Neural cell (in vitro differentiated cells): ENCODE measurements around the gene HADHB. TPM values are rescaled to one million over a fixed set of nuclear protein-coding genes. Genes with fewer than 3 reads are reported as not detected.
"Not testable (repeated sequence)": the region's sequence is repeated elsewhere in the genome, so short reads cannot be mapped to it uniquely, and the experiment has no call there.

Experiments
- H2AFZ ChIP-seq: fragments of 200-600, 300-800 bp; sonication (generic), shearing (Covaris generic); 2 replicates; pipeline ENCODE4 v1.6.0; 2014; ENCODE audit warnings: low read depth, mild to moderate bottlenecking, antibody characterized with exemption, low read length, moderate library complexity
- H3F3A ChIP-seq: fragments of 200-600 bp; shearing (Covaris generic); 2 replicates; pipeline ENCODE4 v1.6.1; 2016; ENCODE audit warnings: mild to moderate bottlenecking, moderate library complexity, mixed read lengths, antibody characterized with exemption, low read length; ENCODE audit not compliant: insufficient read depth, poor library complexity, severe bottlenecking
- H3K27ac ChIP-seq: fragments of 200-600, 300-800 bp; sonication (generic), shearing (Covaris generic); 2 replicates; pipeline ENCODE4 v1.5.1; 2014; ENCODE audit warnings: mild to moderate bottlenecking, low read length, moderate library complexity
- H3K27me3 ChIP-seq: fragments of 300-800, 200-600 bp; sonication (generic), shearing (Covaris generic); 2 replicates; pipeline ENCODE4 v1.6.0; 2014; ENCODE audit warnings: mild to moderate bottlenecking, low read depth, low read length, moderate library complexity; ENCODE audit not compliant: insufficient read depth
- H3K36me3 ChIP-seq: fragments of 300-800, 200-600 bp; sonication (generic), shearing (Covaris generic); 2 replicates; pipeline ENCODE4 v1.5.1; 2014; ENCODE audit warnings: mild to moderate bottlenecking, antibody characterized with exemption, low read length, moderate library complexity; ENCODE audit not compliant: insufficient read depth
- H3K4me2 ChIP-seq: fragments of 300-800, 200-600 bp; sonication (generic), shearing (Covaris generic); 2 replicates; pipeline ENCODE4 v1.6.0; 2014; ENCODE audit warnings: mild to moderate bottlenecking, low read length
- H3K4me3 ChIP-seq: fragments of 300-800, 200-600 bp; sonication (generic), shearing (Covaris generic); 2 replicates; pipeline ENCODE4 v1.5.1; 2014; ENCODE audit warnings: mild to moderate bottlenecking, low read length, moderate library complexity
- H3K79me2 ChIP-seq: fragments of 200-600 bp; shearing (Covaris generic); replicated peaks from 2 replicates; pipeline ENCODE4 v1.6.0; 2014; ENCODE audit warnings: mild to moderate bottlenecking, low read length, moderate library complexity; ENCODE audit not compliant: insufficient read depth
- H3K9ac ChIP-seq: fragments of 300-800, 200-600 bp; sonication (generic), shearing (Covaris generic); 2 replicates; pipeline ENCODE4 v1.6.1; 2016; ENCODE audit warnings: mild to moderate bottlenecking, low read length, mixed read lengths
- H3K9me2 ChIP-seq: fragments of 200-600 bp; shearing (Covaris generic); 2 replicates; pipeline ENCODE4 v1.6.1; 2016; ENCODE audit warnings: mild to moderate bottlenecking, low read length, mixed read lengths; ENCODE audit not compliant: insufficient read depth
- H3K9me3 ChIP-seq: fragments of 200-600, 300-800 bp; sonication (generic), shearing (Covaris generic); 2 replicates; pipeline ENCODE4 v1.6.1; 2016; ENCODE audit warnings: mild to moderate bottlenecking, mixed run types, low read length, moderate library complexity, mixed read lengths
- H4K20me1 ChIP-seq: fragments of 200-600 bp; shearing (Covaris generic); 2 replicates; pipeline ENCODE4 v1.6.1; 2016; ENCODE audit warnings: mild to moderate bottlenecking, mixed run types; ENCODE audit not compliant: insufficient read depth
- EP300 ChIP-seq: fragments of 450-650 bp; conservative IDR thresholded peaks from 2 replicates; pipeline ENCODE4 v1.6.1; 2014; ENCODE audit warnings: antibody characterized with exemption, mild to moderate bottlenecking, moderate library complexity; ENCODE audit not compliant: poor library complexity, severe bottlenecking
- EZH2 ChIP-seq: fragments of 200-600, 300-800 bp; shearing (Covaris generic), sonication (generic); IDR thresholded peaks from 2 replicates; pipeline ENCODE4 v1.6.1; 2014; ENCODE audit warnings: antibody characterized with exemption, low read length, borderline replicate concordance, mild to moderate bottlenecking; ENCODE audit not compliant: insufficient read depth, poor library complexity, severe bottlenecking
- POLR2AphosphoS5 ChIP-seq: IDR thresholded peaks from 2 replicates; pipeline ENCODE4 v1.6.1; 2012
- RAD21 ChIP-seq: fragments of 450-650 bp; conservative IDR thresholded peaks from 2 replicates; pipeline ENCODE4 v1.6.1; 2014; ENCODE audit warnings: antibody characterized with exemption, mild to moderate bottlenecking, moderate library complexity
- SMC3 ChIP-seq: fragments of 450-650 bp; conservative IDR thresholded peaks from 2 replicates; pipeline ENCODE4 v1.6.1; 2014; ENCODE audit warnings: antibody characterized with exemption, mild to moderate bottlenecking, moderate library complexity; ENCODE audit not compliant: poor library complexity
- TAF1 ChIP-seq: IDR thresholded peaks from 2 replicates; pipeline ENCODE4 v1.6.1; 2012; ENCODE audit warnings: low read depth
- polyA plus RNA-seq: library from polyadenylated mRNA; depleted of rRNA; stranded (reverse); fragments of >200 nt; gene quantifications from 2 replicates; pipeline ENCODE4 v1.2.3, GENCODE V29; 2014
- TF ChIP-seq, protein P1 (sequence below): fragments of 450-650 bp; IDR thresholded peaks from 2 replicates; pipeline ENCODE4 v1.5.1; 2014; ENCODE audit warnings: antibody characterized with exemption, mild to moderate bottlenecking, moderate library complexity; ENCODE audit not compliant: poor library complexity, severe bottlenecking
- TF ChIP-seq, protein P2 (sequence below): IDR thresholded peaks from 2 replicates; pipeline ENCODE4 v1.6.1; 2012; ENCODE audit warnings: borderline replicate concordance

Gene HADHB
- polyA plus RNA-seq, 1 donor from 2014 or later, result 30.5 TPM

DNA sequence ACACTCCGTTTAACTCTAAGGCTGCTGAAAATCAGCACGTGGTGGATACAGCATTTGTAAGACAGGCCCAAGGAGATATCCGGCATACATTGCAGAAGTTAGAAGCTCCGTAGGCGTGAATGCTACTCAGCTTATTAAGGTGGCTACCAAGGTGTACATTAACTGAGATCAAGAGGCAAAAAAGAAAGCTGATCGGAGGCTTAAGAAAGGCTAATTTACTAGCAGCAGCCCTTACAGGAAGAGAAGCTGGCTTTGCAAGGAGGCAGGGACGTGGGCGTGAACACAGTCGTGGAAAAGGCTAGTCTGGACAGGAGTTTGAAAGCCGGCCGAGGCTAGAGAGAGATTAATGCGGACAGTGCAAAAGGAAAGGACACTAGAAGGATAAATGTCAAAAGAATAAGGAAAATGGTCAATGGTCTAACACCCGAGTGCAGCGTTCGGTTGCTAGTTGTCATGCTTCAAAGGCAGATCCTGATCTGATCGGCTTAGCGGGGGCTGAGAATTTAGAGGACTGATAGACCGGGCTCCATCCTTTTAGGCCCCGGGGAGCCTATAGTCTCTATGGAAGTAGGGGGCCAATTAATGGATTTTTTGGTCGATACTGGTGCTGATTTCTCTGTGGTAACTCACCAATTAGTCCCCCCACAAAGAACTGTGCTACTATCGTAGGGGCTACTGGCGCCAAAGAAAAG, 55.6 kb downstream of the HADHB start:
- no peaks in the 10 kb centered on the region for H3K27me3 ChIP-seq
- no peaks in the 10 kb centered on the region for H3K9me2 ChIP-seq
- H3K9ac ChIP-seq, result no peak overlapping the region
- no peaks in the 10 kb centered on the region for H4K20me1 ChIP-seq
- H3K9me3 ChIP-seq, result no peaks in the 10 kb centered on the region
- H3F3A ChIP-seq, result no peaks in the 10 kb centered on the region
- H3K27ac ChIP-seq, result no peak overlapping the region
- TF ChIP-seq EP300, result no peak
- TF ChIP-seq, protein P1, sequence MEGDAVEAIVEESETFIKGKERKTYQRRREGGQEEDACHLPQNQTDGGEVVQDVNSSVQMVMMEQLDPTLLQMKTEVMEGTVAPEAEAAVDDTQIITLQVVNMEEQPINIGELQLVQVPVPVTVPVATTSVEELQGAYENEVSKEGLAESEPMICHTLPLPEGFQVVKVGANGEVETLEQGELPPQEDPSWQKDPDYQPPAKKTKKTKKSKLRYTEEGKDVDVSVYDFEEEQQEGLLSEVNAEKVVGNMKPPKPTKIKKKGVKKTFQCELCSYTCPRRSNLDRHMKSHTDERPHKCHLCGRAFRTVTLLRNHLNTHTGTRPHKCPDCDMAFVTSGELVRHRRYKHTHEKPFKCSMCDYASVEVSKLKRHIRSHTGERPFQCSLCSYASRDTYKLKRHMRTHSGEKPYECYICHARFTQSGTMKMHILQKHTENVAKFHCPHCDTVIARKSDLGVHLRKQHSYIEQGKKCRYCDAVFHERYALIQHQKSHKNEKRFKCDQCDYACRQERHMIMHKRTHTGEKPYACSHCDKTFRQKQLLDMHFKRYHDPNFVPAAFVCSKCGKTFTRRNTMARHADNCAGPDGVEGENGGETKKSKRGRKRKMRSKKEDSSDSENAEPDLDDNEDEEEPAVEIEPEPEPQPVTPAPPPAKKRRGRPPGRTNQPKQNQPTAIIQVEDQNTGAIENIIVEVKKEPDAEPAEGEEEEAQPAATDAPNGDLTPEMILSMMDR, result no peak
- H2AFZ ChIP-seq, result no peak overlapping the region
- H3K36me3 ChIP-seq, result no peaks in the 10 kb centered on the region
- no peak overlapping the region for H3K4me2 ChIP-seq
- H3K79me2 ChIP-seq, result no peaks in the 10 kb centered on the region
- peak overlapping the region; percentile 40 for H3K4me3 ChIP-seq

DNA sequence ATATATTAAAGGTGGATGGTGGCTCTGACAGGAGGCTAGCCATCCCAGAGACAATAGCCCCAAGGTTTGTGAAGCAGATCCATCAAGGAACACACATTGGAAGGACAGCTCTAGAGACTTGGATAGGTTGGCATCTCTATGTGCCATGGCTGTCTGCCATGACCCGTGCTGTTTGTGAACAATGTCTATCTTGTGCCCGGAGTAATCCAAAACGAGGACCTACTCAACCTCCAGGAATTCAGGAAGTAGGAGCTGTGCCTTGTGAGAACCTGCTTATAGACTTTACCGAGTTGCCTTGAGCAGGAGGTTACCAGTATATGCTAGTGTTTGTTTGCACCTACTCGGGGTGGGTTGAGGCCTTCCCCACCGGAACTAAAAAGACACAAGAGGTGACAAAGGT, 58.1 kb downstream of the HADHB start:
- TF ChIP-seq, protein P1, result no peak
- no peaks in the 10 kb centered on the region for H3K79me2 ChIP-seq
- H3K27me3 ChIP-seq, result no peaks in the 10 kb centered on the region
- H3K9me2 ChIP-seq, result no peaks in the 10 kb centered on the region
- H3K4me3 ChIP-seq, result no peak overlapping the region
- no peaks in the 10 kb centered on the region for H3K36me3 ChIP-seq
- H3K9ac ChIP-seq, result no peak overlapping the region
- H2AFZ ChIP-seq, result no peak overlapping the region
- no peak overlapping the region for H3K4me2 ChIP-seq
- no peaks in the 10 kb centered on the region for H3K9me3 ChIP-seq
- H3F3A ChIP-seq, result no peaks in the 10 kb centered on the region
- no peak overlapping the region for H3K27ac ChIP-seq
- no peaks in the 10 kb centered on the region for H4K20me1 ChIP-seq

DNA sequence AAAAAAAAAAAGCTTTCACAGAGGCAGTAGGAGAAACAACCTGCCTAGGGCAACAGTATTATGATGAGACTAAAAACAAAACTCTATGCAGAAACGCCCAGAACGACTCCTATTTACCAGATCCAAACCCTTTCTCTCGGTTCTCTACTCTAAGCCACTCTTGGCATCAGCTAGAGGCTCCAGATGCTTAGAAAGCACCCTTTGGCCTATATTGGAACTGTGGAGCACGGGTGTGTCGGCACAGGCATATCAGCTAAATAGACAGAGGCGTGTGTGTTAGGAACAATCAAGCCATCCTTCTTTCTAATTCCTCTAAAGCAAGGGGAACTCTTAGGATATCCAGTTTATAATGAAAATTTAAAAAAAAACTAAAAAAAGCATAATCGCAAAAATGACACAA, 60.4 kb downstream of the HADHB start:
- H4K20me1 ChIP-seq, H3K9ac ChIP-seq, H3K27me3 ChIP-seq, H3K36me3 ChIP-seq, H3K4me3 ChIP-seq, H2AFZ ChIP-seq, H3K9me2 ChIP-seq, H3K9me3 ChIP-seq, H3K79me2 ChIP-seq, H3F3A ChIP-seq, H3K27ac ChIP-seq, H3K4me2 ChIP-seq: not testable (repeated sequence)

DNA sequence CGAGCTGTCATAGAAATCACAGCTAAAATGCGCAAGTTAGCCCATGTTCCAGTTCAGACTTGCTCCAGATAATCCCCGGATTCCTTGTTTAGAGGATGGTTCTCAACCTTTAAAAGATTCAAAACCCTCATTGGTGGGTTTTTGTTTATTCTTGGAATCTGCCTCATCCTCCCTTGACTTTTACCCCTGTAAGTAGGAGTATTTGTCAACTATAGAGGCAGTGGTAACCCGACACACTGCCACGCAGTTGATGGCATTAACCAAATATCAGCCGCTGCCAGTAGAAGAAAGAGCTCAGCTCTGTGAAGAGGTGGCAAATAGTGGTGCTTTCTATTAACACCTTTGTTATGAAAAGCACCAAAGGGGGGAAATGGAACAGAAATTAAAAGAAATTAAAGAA, 60.8 kb downstream of the HADHB start:
- no peak for TF ChIP-seq EZH2
- no peak for TF ChIP-seq POLR2AphosphoS5
- no peak for TF ChIP-seq SMC3
- no peak for TF ChIP-seq RAD21
- TF ChIP-seq TAF1, result no peak
- TF ChIP-seq, protein P1, result no peak
- no peak for TF ChIP-seq EP300
- TF ChIP-seq, protein P2, sequence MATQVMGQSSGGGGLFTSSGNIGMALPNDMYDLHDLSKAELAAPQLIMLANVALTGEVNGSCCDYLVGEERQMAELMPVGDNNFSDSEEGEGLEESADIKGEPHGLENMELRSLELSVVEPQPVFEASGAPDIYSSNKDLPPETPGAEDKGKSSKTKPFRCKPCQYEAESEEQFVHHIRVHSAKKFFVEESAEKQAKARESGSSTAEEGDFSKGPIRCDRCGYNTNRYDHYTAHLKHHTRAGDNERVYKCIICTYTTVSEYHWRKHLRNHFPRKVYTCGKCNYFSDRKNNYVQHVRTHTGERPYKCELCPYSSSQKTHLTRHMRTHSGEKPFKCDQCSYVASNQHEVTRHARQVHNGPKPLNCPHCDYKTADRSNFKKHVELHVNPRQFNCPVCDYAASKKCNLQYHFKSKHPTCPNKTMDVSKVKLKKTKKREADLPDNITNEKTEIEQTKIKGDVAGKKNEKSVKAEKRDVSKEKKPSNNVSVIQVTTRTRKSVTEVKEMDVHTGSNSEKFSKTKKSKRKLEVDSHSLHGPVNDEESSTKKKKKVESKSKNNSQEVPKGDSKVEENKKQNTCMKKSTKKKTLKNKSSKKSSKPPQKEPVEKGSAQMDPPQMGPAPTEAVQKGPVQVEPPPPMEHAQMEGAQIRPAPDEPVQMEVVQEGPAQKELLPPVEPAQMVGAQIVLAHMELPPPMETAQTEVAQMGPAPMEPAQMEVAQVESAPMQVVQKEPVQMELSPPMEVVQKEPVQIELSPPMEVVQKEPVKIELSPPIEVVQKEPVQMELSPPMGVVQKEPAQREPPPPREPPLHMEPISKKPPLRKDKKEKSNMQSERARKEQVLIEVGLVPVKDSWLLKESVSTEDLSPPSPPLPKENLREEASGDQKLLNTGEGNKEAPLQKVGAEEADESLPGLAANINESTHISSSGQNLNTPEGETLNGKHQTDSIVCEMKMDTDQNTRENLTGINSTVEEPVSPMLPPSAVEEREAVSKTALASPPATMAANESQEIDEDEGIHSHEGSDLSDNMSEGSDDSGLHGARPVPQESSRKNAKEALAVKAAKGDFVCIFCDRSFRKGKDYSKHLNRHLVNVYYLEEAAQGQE, result no peak
- Histone ChIP-seq H3K36me3 (no peaks in the 10 kb centered on the region), H4K20me1 (no peaks in the 10 kb centered on the region), H3K9me2 (no peaks in the 10 kb centered on the region), H3K4me2 (no peak overlapping the region), H3K9me3 (no peaks in the 10 kb centered on the region), H3K79me2 (no peaks in the 10 kb centered on the region), H3F3A (no peaks in the 10 kb centered on the region), H3K9ac (no peak overlapping the region), H3K4me3 (no peak overlapping the region), H3K27ac (no peak overlapping the region), H2AFZ (no peak overlapping the region), H3K27me3 (no peaks in the 10 kb centered on the region)
